ENCODE data around the gene NUP35. TPM values are rescaled to one million over a fixed set of nuclear protein-coding genes. Genes with fewer than 3 reads are reported as not detected.

The NUP35 gene
- total RNA-seq (10 to 100 TPM in 7 of 9 donors, 1 to 10 TPM in 2; 6.9 to 25.3 (median 16.4) TPM), polyA plus RNA-seq (10 to 100 TPM in 1 of 3 donors, 1 to 10 TPM in 2; 6.2 to 27.8 (median 8.6) TPM)
- long read RNA-seq, donor 1, transcript NUP35-201 (9 exons, 1,633 nt) = major isoform, 7 of 7 reads
- long read RNA-seq, donor 1, partial matches to known transcripts = 0 of 7 reads
- long read RNA-seq, donor 1, other reads (novel, unspliced or antisense) = 0 of 7 reads
- long read RNA-seq, donor 2, partial matches to known transcripts = 0 of 2 reads
- long read RNA-seq, donor 2, other reads (novel, unspliced or antisense) = 0 of 2 reads
- long read RNA-seq, donor 3, transcript NUP35-201 (9 exons, 1,633 nt) = major isoform, 6 of 7 reads
- long read RNA-seq, donor 3, partial matches to known transcripts = 0 of 7 reads
- long read RNA-seq, donor 3, other reads (novel, unspliced or antisense) = 0 of 7 reads
- long read RNA-seq, donor 4, transcript NUP35-201 (9 exons, 1,633 nt) = major isoform, 7 of 8 reads
- long read RNA-seq, donor 4, partial matches to known transcripts = 0 of 8 reads
- long read RNA-seq, donor 4, other reads (novel, unspliced or antisense) = 1 of 8 reads
- long read RNA-seq, donor 5, transcript NUP35-201 (9 exons, 1,633 nt) = major isoform, 15 of 17 reads
- long read RNA-seq, donor 5, partial matches to known transcripts = 0 of 17 reads
- long read RNA-seq, donor 5, other reads (novel, unspliced or antisense) = 0 of 17 reads
- long read RNA-seq, donor 6, transcript NUP35-201 (9 exons, 1,633 nt) = major isoform, 6 of 8 reads
- long read RNA-seq, donor 6, partial matches to known transcripts = 1 of 8 reads
- long read RNA-seq, donor 6, other reads (novel, unspliced or antisense) = 0 of 8 reads
- long read RNA-seq, donor 7 = 0 reads
- long read RNA-seq, donor 8, transcript NUP35-201 (9 exons, 1,633 nt) = major isoform, 5 of 5 reads
- long read RNA-seq, donor 8, partial matches to known transcripts = 0 of 5 reads
- long read RNA-seq, donor 8, other reads (novel, unspliced or antisense) = 0 of 5 reads
- long read RNA-seq, donor 9, transcript NUP35-201 (9 exons, 1,633 nt) = major isoform, 6 of 6 reads
- long read RNA-seq, donor 9, partial matches to known transcripts = 0 of 6 reads
- long read RNA-seq, donor 9, other reads (novel, unspliced or antisense) = 0 of 6 reads
- long read RNA-seq, donor 10, partial matches to known transcripts = 0 of 3 reads
- long read RNA-seq, donor 10, other reads (novel, unspliced or antisense) = 0 of 3 reads

GRCh38 chr2:183124222-183124956 lies at the start of gene NUP35:
TSS of gene NUP35 (plus strand) at chr2:183124443. CDS start at chr2:183124458, 15 bp downstream.
- TF ChIP-seq CTCF (IDR thresholded peaks at IDR 0.05) (no peak), POLR2A (IDR thresholded peaks at IDR 0.05) (peak in 1 of 2 donors; percentile 44)
- Histone ChIP-seq H3K4me1 (replicated peaks in 1 of 2) (peaks cover 6 to 23% of the 10 kb centered on the region in 2 donors), H3K27me3 (no peaks in the 10 kb centered on the region), H3K27ac (peak within 1 kb of the TSS; percentile 53 to 92 (median 84)), H3K36me3 (replicated peaks in 1 of 2) (peaks cover 0 to 1% of the 10 kb centered on the region in 2 donors), H3K4me3 (peak within 1 kb of the TSS; percentile 63 to 84 (median 82)), H3K9me3 (replicated peaks in 1 of 3) (no peaks in the 10 kb centered on the region)
- DNase-seq = peak; percentile 86 to 97 (median 91)
- whole genome bisulfite sequencing, 4 donors = 0 to 1% (median 1%) methylated on average over 22 to 43 of the region's 43 CpGs
- intact Hi-C loops (cut with DNase I) = loop anchor here in 1 of 2 donors (10.0 kb wide), 1 partner anchor 50 kb away; the partner anchor contains the start of gene DUSP19

- intact Hi-C loops (cut with DNase I) = loop anchor here in 1 of 2 donors (10.0 kb wide), 1 partner anchor 47 kb away; the partner anchor contains the start of gene NUP35
- TF ChIP-seq POLR2A (IDR thresholded peaks at IDR 0.05) (no peak), CTCF (IDR thresholded peaks at IDR 0.05) (no peak)
- WGBS, 4 donors = 3 to 7% (median 6%) methylated on average over 8 of the region's 8 CpGs
- peaks cover 4 to 6% of the 10 kb centered on the region in 2 donors for H3K4me1 ChIP-seq (replicated peaks in 1 of 2)
- peak in 2 of 7 donors; percentile 29 to 60 for DNase-seq
- H3K27ac ChIP-seq = peak overlapping the region in 4 of 5 donors; percentile 33 to 84 (median 72)
- H3K36me3 ChIP-seq (replicated peaks in 1 of 2) = no peaks in the 10 kb centered on the region
- peak overlapping the region in 3 of 4 donors; percentile 10 to 76 (median 52) for H3K4me3 ChIP-seq
- no peaks in the 10 kb centered on the region for H3K27me3 ChIP-seq
- no peaks in the 10 kb centered on the region for H3K9me3 ChIP-seq (replicated peaks in 1 of 3)
Observed at GRCh38 chr2:183078163-183078463, 46.1 kb upstream of the NUP35 start.

GRCh38 chr2:183078464-183079138 lies 45.6 kb upstream of the NUP35 start, which contains the start of gene DUSP19:
TSS of gene DUSP19 (plus strand) at chr2:183078747. CDS start at chr2:183078934, 187 bp downstream.
- Histone ChIP-seq H3K36me3 (replicated peaks in 1 of 2) (no peaks in the 10 kb centered on the region), H3K27me3 (no peaks in the 10 kb centered on the region), H3K27ac (peak within 1 kb of the TSS; percentile 5 to 84 (median 64)), H3K4me3 (peak within 1 kb of the TSS; percentile 10 to 76 (median 44)), H3K9me3 (replicated peaks in 1 of 3) (no peaks in the 10 kb centered on the region), H3K4me1 (replicated peaks in 1 of 2) (peaks cover 4 to 6% of the 10 kb centered on the region in 2 donors)
- TF ChIP-seq CTCF (IDR thresholded peaks at IDR 0.05) = no peak
- TF ChIP-seq POLR2A (IDR thresholded peaks at IDR 0.05) = peak; percentile 67 to 89
- 0 to 2% (median 0%) methylated on average over 20 of the region's 20 CpGs for WGBS, 4 donors
- DNase-seq = peak; percentile 85 to 99 (median 93)
- intact Hi-C loops (cut with DNase I) = loop anchor here in 1 of 2 donors (10.0 kb wide), 1 partner anchor 46 kb away; the partner anchor contains the start of gene NUP35
